Sigmoid colon (tissue), 4 donors: ENCODE measurements around the gene POM121C.
"Not testable (repeated sequence)": the region's sequence is repeated elsewhere in the genome, so short reads cannot be mapped to it uniquely, and the experiment has no call there.

ENCODE experiments used
- CTCF ChIP-seq, 4 experiments: fragments of 450-650 bp in 3 of 4; fragments of 200-600 bp in 1 of 4; IDR thresholded peaks; one replicate each; pipeline ENCODE4 v1.5.1; 2016 to 2019; ENCODE audit warnings: antibody characterized with exemption in 4 of 4, mild to moderate bottlenecking in 3 of 4, moderate library complexity in 2 of 4
- EP300 ChIP-seq, 4 donors: sonication (generic); formaldehyde crosslinking; IDR thresholded peaks; one replicate each; pipeline ENCODE4 v1.6.1; 2017; ENCODE audit warnings: antibody characterized with exemption in 4 of 4
- POLR2A ChIP-seq, 2 donors: fragments of 450-650 bp; IDR thresholded peaks; one replicate each; pipeline ENCODE4 v1.6.1; 2016; ENCODE audit warnings: antibody characterized with exemption in 2 of 2, mild to moderate bottlenecking in 2 of 2, moderate library complexity in 2 of 2
- POLR2AphosphoS5 ChIP-seq, 4 donors: sonication (generic); formaldehyde crosslinking; IDR thresholded peaks; one replicate each; pipeline ENCODE4 v1.6.1; 2017; ENCODE audit warnings: antibody characterized with exemption in 4 of 4

GRCh38 chr7:75395329-75395728, 90.8 kb downstream of the POM121C start, which contains the start of gene TRIM73:
- TF ChIP-seq CTCF, EP300, POLR2AphosphoS5, POLR2A (IDR thresholded peaks at IDR 0.05): not testable (repeated sequence)
